Fibroblast of skin of back (primary cell): ENCODE data around the gene TMEM37.

Experiments used
- DNase-seq: peaks from one replicate; pipeline ENCODE4 v3.0.0-alpha.2; 2013

Gene TMEM37

DNA sequence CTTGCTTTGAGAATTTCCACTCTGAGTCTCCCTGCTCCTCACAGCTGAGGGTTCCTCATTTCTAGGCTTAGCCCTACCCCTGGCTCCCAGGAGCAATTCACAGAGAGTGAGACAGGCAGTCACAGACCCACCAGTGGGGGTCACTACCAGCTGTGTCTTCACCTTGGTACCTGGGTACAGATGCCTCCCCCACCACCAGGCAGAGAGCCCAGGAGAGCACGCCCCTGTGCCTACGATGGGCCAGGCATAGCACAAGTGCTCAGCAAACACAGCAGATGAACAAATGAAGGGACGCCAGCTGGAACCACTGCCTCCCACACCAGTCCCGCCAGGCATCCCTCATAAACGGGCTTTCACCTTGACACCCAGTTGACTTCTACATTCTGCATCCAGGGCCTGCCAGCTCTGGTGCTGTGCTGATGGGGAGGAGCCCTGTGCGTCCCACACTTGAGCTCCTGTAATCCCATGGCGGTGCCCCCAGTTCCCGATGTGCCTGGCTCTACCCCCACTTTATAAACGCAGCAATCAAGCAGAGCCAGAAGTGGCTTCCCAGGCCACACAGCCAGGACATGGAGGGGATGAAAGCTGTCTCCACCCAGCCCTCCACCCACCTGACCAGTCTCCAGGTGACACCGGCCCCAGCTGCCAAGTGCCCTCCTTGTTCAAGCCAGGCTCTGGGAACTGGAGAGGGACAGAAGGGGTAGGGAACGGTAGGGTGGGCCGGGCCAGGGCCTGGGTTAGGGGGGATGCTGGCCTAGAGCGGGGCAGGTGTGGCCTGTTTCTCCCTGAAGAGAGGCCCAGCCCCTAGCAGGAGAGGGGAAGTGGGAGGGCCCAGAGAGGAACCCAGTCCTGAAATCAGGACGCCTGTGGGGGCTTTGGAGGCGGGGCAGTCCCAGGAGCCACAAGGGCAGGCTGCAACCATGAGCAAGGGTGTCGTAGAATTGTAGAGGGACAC is 50.1 kb downstream of the TMEM37 start:
- no peak for DNase-seq

- DNase-seq = no peak
Measured at GRCh38 chr2:119482481-119483394, 51.1 kb downstream of the TMEM37 start.

GRCh38 chr2:119483395-119483753 is 51.7 kb downstream of the TMEM37 start:
- DNase-seq = no peak

GRCh38 chr2:119483896-119484718 is 52.5 kb downstream of the TMEM37 start:
- DNase-seq = no peak

- no peak for DNase-seq
Measured at GRCh38 chr2:119484834-119485233, 53.2 kb downstream of the TMEM37 start.

DNA sequence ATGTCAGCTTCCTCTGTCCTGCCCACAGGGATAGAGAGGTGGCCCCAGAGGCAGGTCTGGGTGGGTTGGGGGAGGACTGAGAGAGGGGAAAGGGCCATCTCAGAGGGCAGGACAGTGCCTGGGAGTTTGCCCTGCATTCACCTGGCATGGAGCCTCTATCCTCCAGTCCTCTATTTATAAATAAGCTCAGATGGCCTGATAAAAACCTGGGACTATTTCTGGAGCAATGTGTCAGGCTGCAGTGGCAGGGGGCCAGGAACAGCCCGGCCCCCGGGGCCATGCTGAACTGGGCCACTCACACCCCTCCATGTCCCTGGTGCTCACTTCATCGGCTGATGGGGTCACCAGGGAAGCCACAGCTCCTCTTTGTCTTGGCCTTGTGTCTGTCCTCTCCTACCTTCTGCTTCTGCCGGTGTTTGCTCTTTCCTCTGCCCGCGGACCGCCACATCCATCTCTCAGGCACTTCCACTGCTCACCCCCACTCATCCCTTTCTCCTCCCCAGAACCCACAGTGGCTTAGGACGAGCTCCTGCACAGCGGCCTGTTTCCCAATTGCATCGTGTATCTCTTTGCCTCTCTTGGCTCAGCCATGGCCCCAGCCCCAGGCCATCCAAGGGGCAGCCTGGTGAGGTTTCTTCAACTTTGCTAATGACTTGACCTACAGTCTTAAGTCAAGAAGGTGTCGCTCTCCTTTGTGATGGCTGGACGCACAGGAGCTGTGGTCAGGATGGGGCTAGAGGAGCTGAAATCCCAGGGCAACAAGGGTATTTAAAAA is 53.9 kb downstream of the TMEM37 start:
- no peak for DNase-seq

DNA sequence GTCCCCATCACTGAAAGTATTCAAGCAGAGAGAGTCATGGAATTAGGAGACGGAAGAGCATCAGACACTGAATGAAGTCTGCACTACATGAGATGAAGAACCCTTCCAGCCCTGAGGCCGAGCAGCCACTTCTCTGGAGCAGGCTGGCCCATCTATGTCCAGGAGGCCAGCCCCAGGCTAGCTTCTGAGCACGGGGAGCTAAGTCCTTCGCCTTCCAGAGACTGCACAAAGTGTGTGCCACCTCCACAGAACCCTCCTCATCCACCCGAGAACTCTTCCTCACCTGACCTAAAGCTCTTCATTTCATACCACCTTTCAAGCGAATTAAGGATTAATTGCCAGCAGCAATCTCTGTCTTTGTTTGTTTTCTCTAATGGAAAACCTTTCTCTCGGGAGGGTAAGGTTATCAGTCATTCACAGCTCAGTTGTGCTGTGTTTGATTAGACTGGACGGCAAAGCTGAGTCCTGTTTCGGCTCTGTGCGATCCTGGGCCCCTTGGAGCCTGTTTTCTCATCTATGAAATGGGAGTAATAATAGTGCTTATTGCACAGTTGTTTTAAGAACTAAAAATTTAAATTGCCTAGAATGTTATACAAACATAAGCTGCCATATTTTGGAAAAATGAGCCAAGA is 54.7 kb downstream of the TMEM37 start:
- no peak for DNase-seq

DNA sequence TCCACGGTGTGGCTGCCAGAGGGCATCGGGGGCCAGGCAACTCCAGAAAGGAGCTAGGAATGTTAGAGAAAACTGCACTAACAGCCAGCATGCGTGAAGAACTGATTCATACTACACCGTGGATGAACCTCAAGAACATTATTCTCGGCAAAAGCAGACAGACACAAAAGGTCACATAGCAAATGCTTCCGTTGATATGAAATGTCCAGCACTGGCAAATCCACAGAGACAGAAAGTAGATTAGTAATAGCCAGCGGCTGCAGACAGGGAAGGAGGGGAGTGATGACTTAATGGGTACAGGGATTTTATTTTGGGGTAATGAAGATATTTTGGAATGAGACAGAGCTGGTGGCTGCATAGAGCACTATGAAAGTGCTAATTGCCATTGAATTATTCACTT is 55.2 kb downstream of the TMEM37 start:
- DNase-seq = peak; percentile 11

DNA sequence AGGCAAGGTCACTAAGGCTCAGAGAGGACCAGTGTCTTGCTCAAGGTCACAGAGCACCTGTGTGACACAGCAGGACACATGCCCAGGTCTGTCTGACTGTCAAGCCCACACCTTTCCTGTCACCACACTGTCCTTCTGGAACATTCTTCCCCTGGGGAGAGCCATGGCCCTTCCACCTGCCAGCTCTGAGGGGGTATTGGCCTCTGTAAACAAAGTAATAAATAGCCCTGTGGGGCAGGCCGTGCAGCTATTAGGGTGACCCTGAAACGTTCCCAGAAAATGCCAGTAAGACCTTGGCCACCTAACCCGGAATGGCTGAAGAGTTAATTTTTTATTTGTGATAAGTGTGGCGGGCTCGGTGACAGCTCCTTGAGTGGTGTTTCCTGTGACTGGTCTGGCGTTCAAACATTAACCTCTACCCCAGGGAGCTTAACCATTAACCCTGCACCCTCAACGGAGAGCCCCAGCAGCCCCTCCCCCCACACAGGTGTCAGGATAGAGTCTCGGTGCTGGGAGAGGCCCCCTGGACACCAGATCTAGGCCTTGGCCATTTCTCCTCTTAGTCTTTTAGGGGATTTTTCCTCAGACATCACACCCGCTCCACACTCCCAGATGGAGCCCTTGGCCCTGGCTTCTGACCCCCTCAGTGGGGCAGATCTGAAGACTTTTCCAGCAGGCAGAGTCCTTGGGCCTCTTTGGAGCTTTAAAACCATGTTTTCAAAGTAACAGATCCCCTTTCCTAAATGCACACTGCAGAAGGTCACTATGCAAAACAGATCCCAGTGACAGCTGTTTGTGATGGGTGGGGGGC is 56.0 kb downstream of the TMEM37 start:
- DNase-seq = no peak
